Caco-2 (cell line): ENCODE measurements around the gene AKR7A2. TPM values are rescaled to one million over a fixed set of nuclear protein-coding genes. Genes with fewer than 3 reads are reported as not detected.

Experiments
- BruUV-seq: library from RNA; stranded (reverse); fragments of 400-500 nt; replicated peaks from 2 replicates; lab custom pipeline; 2021; lab: Mats Ljungman, UMichigan
- CTCF ChIA-PET: fragments of 300-600 bp; sonication (Branson Sonifier 250); formaldehyde crosslinking; loops from one replicate; lab custom pipeline; 2022; ENCODE audit warnings: antibody characterized with exemption; lab: Charles Lee
- POLR2A ChIA-PET: fragments of 300-600 bp; sonication (Branson Sonifier 250); formaldehyde crosslinking; loops from one replicate; lab custom pipeline; 2022; ENCODE audit warnings: antibody characterized with exemption; lab: Charles Lee
- DNase-seq, 2 experiments: peaks; one replicate each; pipeline versions ENCODE4 v3.0.0 to v3.0.0-alpha.2; 2020 to 2022
- H3K27me3 ChIP-seq: replicated peaks from 2 replicates; pipeline ENCODE4 v1.6.0; 2011; ENCODE audit warnings: low read length; ENCODE audit not compliant: control insufficient read depth, insufficient read depth
- H3K36me3 ChIP-seq: 2 replicates; pipeline ENCODE4 v1.5.1; 2011; ENCODE audit warnings: low read length; ENCODE audit not compliant: control insufficient read depth, insufficient read depth
- H3K4me1 ChIP-seq: fragments of 250-450 bp; sonication (Bioruptor Pico); 2 replicates; pipeline ENCODE4 v1.5.1; 2020; ENCODE audit warnings: mild to moderate bottlenecking
- H3K4me3 ChIP-seq: 2 replicates; pipeline ENCODE4 v1.5.1; 2011; ENCODE audit warnings: low read depth, mild to moderate bottlenecking, control low read depth, low read length
- H3K9me3 ChIP-seq: fragments of 250-450 bp; sonication (Bioruptor Pico); 2 replicates; pipeline ENCODE4 v1.5.1; 2020; ENCODE audit warnings: mild to moderate bottlenecking, moderate library complexity
- H3K27ac Mint-ChIP-seq: one replicate; pipeline ENCODE4 v1.8.0; 2022; ENCODE audit warnings: mixed read lengths; ENCODE audit not compliant: unreplicated experiment
- H3K27me3 Mint-ChIP-seq: one replicate; pipeline ENCODE4 v1.8.0; 2022; ENCODE audit warnings: mixed read lengths; ENCODE audit not compliant: insufficient read depth, unreplicated experiment
- H3K36me3 Mint-ChIP-seq: one replicate; pipeline ENCODE4 v1.8.0; 2022; ENCODE audit warnings: mild to moderate bottlenecking, mixed read lengths; ENCODE audit not compliant: insufficient read depth, unreplicated experiment
- H3K4me1 Mint-ChIP-seq: one replicate; pipeline ENCODE4 v1.8.0; 2022; ENCODE audit warnings: low read depth, mixed read lengths; ENCODE audit not compliant: unreplicated experiment
- H3K4me3 Mint-ChIP-seq: one replicate; pipeline ENCODE4 v1.8.0; 2022; ENCODE audit warnings: mild to moderate bottlenecking, moderate library complexity, mixed read lengths; ENCODE audit not compliant: unreplicated experiment
- H3K9me3 Mint-ChIP-seq: one replicate; pipeline ENCODE4 v1.8.0; 2022; ENCODE audit warnings: mixed read lengths; ENCODE audit not compliant: unreplicated experiment
- intact Hi-C: fragments of 100-400 bp; cut with micrococcal nuclease; formaldehyde crosslinking; loops from one replicate; pipeline ENCODE4 v1.10.0; 2022; ENCODE audit not compliant: unreplicated experiment
- total RNA-seq: library from RNA; stranded (reverse); gene quantifications from 2 replicates; pipeline ENCODE4 v1.2.3, GENCODE V29; 2022
- TF ChIP-seq, protein P1 (sequence below), 2 experiments: fragments of 200-600 bp in 1 of 2; IDR thresholded peaks; 1 replicate in 1 of 2; 2 replicates in 1 of 2; pipeline versions ENCODE4 v1.5.1 to v1.8.0; 2011 to 2022; ENCODE audit warnings: antibody characterized with exemption in 1 of 2, control low read depth in 1 of 2, inconsistent platforms in 1 of 2, low read depth in 1 of 2, low read length in 1 of 2, mild to moderate bottlenecking in 1 of 2, moderate library complexity in 1 of 2; ENCODE audit not compliant: insufficient read depth in 1 of 2, severe bottlenecking in 1 of 2, unreplicated experiment in 1 of 2

The AKR7A2 gene
- total RNA-seq, 1 experiment from 2014 or later: 55.4 TPM

DNA sequence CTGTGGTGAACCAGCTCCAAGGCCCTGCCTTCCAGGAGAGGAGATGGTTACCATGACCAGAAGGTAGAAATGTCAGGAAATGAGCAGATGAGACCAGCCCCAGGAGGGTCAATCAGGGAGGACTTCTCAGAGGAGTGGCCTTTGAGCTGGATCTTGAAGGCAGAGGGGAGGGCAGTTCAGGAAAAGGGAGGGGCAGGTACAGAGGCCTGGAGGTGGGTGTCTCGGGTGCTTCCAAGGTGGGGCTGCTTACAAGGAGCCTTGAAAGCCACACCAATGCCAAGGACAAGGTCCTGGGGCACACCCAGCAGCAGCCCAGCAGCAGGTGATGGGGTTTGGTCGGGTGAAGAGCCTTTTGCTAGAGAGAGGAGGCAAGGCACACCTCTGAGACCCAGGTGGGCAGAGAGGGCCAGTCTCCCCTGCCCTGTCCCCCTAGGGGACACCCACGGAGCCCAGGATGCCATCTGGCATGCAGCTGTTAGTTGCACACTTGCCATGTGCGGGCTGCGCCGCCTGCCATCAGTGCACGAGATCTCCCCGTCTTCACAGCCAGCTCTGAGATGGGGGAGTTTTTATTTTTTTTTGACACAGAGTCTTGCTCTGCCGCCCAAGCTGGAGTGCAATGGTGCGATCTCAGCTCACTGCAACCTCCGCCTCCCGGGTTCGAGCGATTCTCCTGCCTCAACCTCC is 18.6 kb upstream of the AKR7A2 start:
- Histone ChIP-seq H3K36me3 (no peaks in the 10 kb centered on the region; the same call in 1 of the 2 replicates), H3K4me1 (no peaks in the 10 kb centered on the region), H3K27me3 (no peaks in the 10 kb centered on the region), H3K9me3 (no peaks in the 10 kb centered on the region), H3K4me3 (no peak overlapping the region)
- Mint-ChIP-seq H3K4me3 (no peak overlapping the region), H3K36me3 (peaks cover 37% of the 10 kb centered on the region), H3K4me1 (no peaks in the 10 kb centered on the region), H3K9me3 (no peaks in the 10 kb centered on the region), H3K27ac (no peak overlapping the region), H3K27me3 (no peaks in the 10 kb centered on the region)
- intact Hi-C loops: no loop called here
- TF ChIP-seq, protein P1, sequence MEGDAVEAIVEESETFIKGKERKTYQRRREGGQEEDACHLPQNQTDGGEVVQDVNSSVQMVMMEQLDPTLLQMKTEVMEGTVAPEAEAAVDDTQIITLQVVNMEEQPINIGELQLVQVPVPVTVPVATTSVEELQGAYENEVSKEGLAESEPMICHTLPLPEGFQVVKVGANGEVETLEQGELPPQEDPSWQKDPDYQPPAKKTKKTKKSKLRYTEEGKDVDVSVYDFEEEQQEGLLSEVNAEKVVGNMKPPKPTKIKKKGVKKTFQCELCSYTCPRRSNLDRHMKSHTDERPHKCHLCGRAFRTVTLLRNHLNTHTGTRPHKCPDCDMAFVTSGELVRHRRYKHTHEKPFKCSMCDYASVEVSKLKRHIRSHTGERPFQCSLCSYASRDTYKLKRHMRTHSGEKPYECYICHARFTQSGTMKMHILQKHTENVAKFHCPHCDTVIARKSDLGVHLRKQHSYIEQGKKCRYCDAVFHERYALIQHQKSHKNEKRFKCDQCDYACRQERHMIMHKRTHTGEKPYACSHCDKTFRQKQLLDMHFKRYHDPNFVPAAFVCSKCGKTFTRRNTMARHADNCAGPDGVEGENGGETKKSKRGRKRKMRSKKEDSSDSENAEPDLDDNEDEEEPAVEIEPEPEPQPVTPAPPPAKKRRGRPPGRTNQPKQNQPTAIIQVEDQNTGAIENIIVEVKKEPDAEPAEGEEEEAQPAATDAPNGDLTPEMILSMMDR (IDR thresholded peaks at IDR 0.05; ENCODE audit: insufficient read depth in 1 of 2, low read depth in 1 of 2, low read length in 1 of 2, severe bottlenecking in 1 of 2, unreplicated experiment in 1 of 2): no peak
- no peak for DNase-seq
- ChIA-PET POLR2A (no interaction called here), CTCF (no interaction called here)
- no TSS peak for BruUV-seq

GRCh38 chr1:19329611-19330010 is 17.7 kb upstream of the AKR7A2 start:
- Mint-ChIP-seq H3K27me3 (no peaks in the 10 kb centered on the region), H3K36me3 (peaks cover 30% of the 10 kb centered on the region), H3K9me3 (no peaks in the 10 kb centered on the region), H3K27ac (peak overlapping the region; percentile 10), H3K4me1 (no peaks in the 10 kb centered on the region), H3K4me3 (no peak overlapping the region)
- Histone ChIP-seq H3K4me1 (no peaks in the 10 kb centered on the region), H3K27me3 (no peaks in the 10 kb centered on the region), H3K36me3 (no peaks in the 10 kb centered on the region; the same call in 1 of the 2 replicates), H3K9me3 (no peaks in the 10 kb centered on the region), H3K4me3 (no peak overlapping the region)
- no peak for DNase-seq
- ChIA-PET CTCF (no interaction called here), POLR2A (interaction anchor here (0.6 kb wide), 1 partner anchor 115 kb away, joined by 4 read pairs; no protein-coding TSS in a partner anchor)
- no TSS peak for BruUV-seq
- intact Hi-C loops: no loop called here
- TF ChIP-seq, protein P1 (IDR thresholded peaks at IDR 0.05; ENCODE audit: insufficient read depth in 1 of 2, low read depth in 1 of 2, low read length in 1 of 2, severe bottlenecking in 1 of 2, unreplicated experiment in 1 of 2): no peak

DNA sequence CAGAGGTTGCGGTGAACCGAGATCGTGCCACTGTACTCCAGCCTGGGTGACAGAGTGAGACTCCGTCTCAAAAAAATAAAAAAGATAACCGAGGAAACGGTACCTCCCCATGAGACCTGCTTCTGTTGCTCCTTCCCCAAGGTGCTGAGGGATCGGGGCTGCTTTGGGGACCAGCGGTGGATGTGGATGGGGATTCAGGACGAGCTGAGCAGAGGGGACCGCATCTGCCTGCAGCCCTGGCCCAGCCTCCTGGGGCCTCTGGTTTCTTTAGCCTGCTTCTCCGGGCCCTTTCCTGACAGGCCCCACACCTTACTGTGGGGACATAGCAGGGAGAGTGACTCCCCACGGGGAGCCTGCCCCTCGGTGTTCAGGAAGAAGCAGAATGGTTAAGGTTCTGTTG is 17.2 kb upstream of the AKR7A2 start:
- H3K36me3 ChIP-seq: no peaks in the 10 kb centered on the region; the same call in 1 of the 2 replicates
- CTCF ChIA-PET: no interaction called here
- POLR2A ChIA-PET: interaction anchor here (0.6 kb wide), 1 partner anchor 114 kb away, joined by 4 read pairs; no protein-coding TSS in a partner anchor
- DNase-seq: no peak
- H3K4me1 Mint-ChIP-seq: no peaks in the 10 kb centered on the region
- no peaks in the 10 kb centered on the region for H3K9me3 Mint-ChIP-seq
- H3K27ac Mint-ChIP-seq: peak overlapping the region; percentile 10
- TF ChIP-seq, protein P1 (IDR thresholded peaks at IDR 0.05; ENCODE audit: insufficient read depth in 1 of 2, low read depth in 1 of 2, low read length in 1 of 2, severe bottlenecking in 1 of 2, unreplicated experiment in 1 of 2): no peak
- no peak overlapping the region for H3K4me3 ChIP-seq
- peaks cover 26% of the 10 kb centered on the region for H3K36me3 Mint-ChIP-seq
- no peaks in the 10 kb centered on the region for H3K4me1 ChIP-seq
- H3K27me3 Mint-ChIP-seq: no peaks in the 10 kb centered on the region
- H3K4me3 Mint-ChIP-seq: no peak overlapping the region
- intact Hi-C loops: no loop called here
- no peaks in the 10 kb centered on the region for H3K9me3 ChIP-seq
- no peaks in the 10 kb centered on the region for H3K27me3 ChIP-seq
- no TSS peak for BruUV-seq
